B cell (primary cell): ENCODE data around the gene GPATCH1. TPM values are rescaled to one million over a fixed set of nuclear protein-coding genes. Genes with fewer than 3 reads are reported as not detected.

ENCODE experiments used
- ATAC-seq: fragments of 200-7000 bp; cut with Tn5 transposase; one replicate; pipeline ENCODE4 v1.10.0; 2021; ENCODE audit warnings: low read depth, mild to moderate bottlenecking, moderate number of reproducible peaks, moderate library complexity
- CTCF ChIA-PET: fragments of 350-600 bp; sonication (Branson Sonifier 250); formaldehyde crosslinking; loops from one replicate; lab custom pipeline; 2021; ENCODE audit warnings: antibody characterized with exemption, inconsistent platforms; lab: Charles Lee
- POLR2A ChIA-PET: fragments of 350-600 bp; sonication (Branson Sonifier 250); formaldehyde crosslinking; loops from one replicate; lab custom pipeline; 2021; ENCODE audit warnings: antibody characterized with exemption; lab: Charles Lee
- DNase-seq: peaks from one replicate; pipeline ENCODE4 v3.0.0; 2013
- H2AFZ ChIP-seq: 2 replicates; pipeline ENCODE4 v1.6.1; 2012; ENCODE audit warnings: mild to moderate bottlenecking, low read depth, low read length; ENCODE audit not compliant: insufficient read depth, poor library complexity, severe bottlenecking
- H3K27ac ChIP-seq, 2 donors: 1 replicate in 1 of 2; 2 replicates in 1 of 2; pipeline ENCODE4 v1.5.1; 2012 to 2013; ENCODE audit warnings: low read length in 2 of 2, mild to moderate bottlenecking in 2 of 2, moderate library complexity in 1 of 2
- H3K27me3 ChIP-seq, 4 experiments: fragments of 200-600 bp in 1 of 4; sonication (generic) in 1 of 4; replicated peaks in 1 of 4; 1 replicate in 2 of 4; 2 replicates in 2 of 4; pipeline versions ENCODE4 v1.6.1 to v1.7.0; 2013 to 2016; ENCODE audit warnings: low read length in 3 of 4, mild to moderate bottlenecking in 2 of 4, mixed read lengths in 1 of 4, moderate library complexity in 1 of 4; ENCODE audit not compliant: insufficient read depth in 4 of 4, control insufficient read depth in 3 of 4; ENCODE audit errors: control extremely low read depth in 1 of 4
- H3K36me3 ChIP-seq, 2 experiments: replicated peaks in 1 of 2; 1 replicate in 1 of 2; 2 replicates in 1 of 2; pipeline versions ENCODE4 v1.6.1 to v1.7.1; 2013; ENCODE audit warnings: low read length in 1 of 2; ENCODE audit not compliant: insufficient read depth in 2 of 2, control insufficient read depth in 1 of 2; ENCODE audit errors: control extremely low read depth in 1 of 2, extremely low read depth in 1 of 2
- H3K4me1 ChIP-seq, 2 donors: fragments of 200-600 bp in 1 of 2; sonication (generic) in 1 of 2; 1 replicate in 1 of 2; 2 replicates in 1 of 2; pipeline versions ENCODE4 v1.5.1 to v1.6.1; 2013 to 2017; ENCODE audit warnings: low read length in 2 of 2; ENCODE audit not compliant: control insufficient read depth in 2 of 2, insufficient read depth in 2 of 2
- H3K4me2 ChIP-seq: replicated peaks from 2 replicates; pipeline ENCODE3; 2012; ENCODE audit warnings: mild to moderate bottlenecking, low read depth, low read length; ENCODE audit not compliant: poor library complexity, severe bottlenecking
- H3K4me3 ChIP-seq, 5 experiments: fragments of 200-600 bp in 1 of 5; sonication (generic) in 1 of 5; 1 replicate in 3 of 5; 2 replicates in 2 of 5; pipeline versions ENCODE4 v1.5.1 to v1.7.0; 2011 to 2016; ENCODE audit warnings: low read length in 4 of 5, mild to moderate bottlenecking in 4 of 5, low read depth in 2 of 5, control low read depth in 1 of 5, moderate library complexity in 1 of 5; ENCODE audit not compliant: insufficient read depth in 1 of 5; ENCODE audit errors: control extremely low read depth in 1 of 5, extremely low read depth in 1 of 5
- H3K79me2 ChIP-seq: fragments of 200-600 bp; sonication (generic); one replicate; pipeline ENCODE4 v1.6.0; 2016; ENCODE audit warnings: low read length; ENCODE audit not compliant: control insufficient read depth, insufficient read depth
- H3K9ac ChIP-seq: fragments of 200-600 bp; sonication (generic); 2 replicates; pipeline ENCODE4 v1.6.1; 2017; ENCODE audit warnings: mild to moderate bottlenecking, low read length, moderate library complexity
- H3K9me3 ChIP-seq, 3 donors: one replicate each; pipeline versions ENCODE4 v1.6.1 to v1.7.1; 2013; ENCODE audit warnings: low read length in 2 of 3; ENCODE audit not compliant: control insufficient read depth in 2 of 3, insufficient read depth in 1 of 3; ENCODE audit errors: control extremely low read depth in 1 of 3
- H4K20me1 ChIP-seq: 2 replicates; pipeline ENCODE4 v1.6.0; 2012; ENCODE audit warnings: mild to moderate bottlenecking, low read length; ENCODE audit not compliant: insufficient read depth, control insufficient read depth, poor library complexity, severe bottlenecking
- H3K27ac Mint-ChIP-seq: one replicate; pipeline ENCODE4 v1.8.0; 2021; ENCODE audit warnings: mixed read lengths
- H3K27me3 Mint-ChIP-seq: one replicate; pipeline ENCODE4 v1.8.0; 2021; ENCODE audit warnings: mixed read lengths
- H3K4me1 Mint-ChIP-seq: one replicate; pipeline ENCODE4 v1.8.0; 2021; ENCODE audit warnings: mixed read lengths
- H3K4me3 Mint-ChIP-seq: one replicate; pipeline ENCODE4 v1.8.0; 2021; ENCODE audit warnings: mixed read lengths
- H3K9me3 Mint-ChIP-seq: one replicate; pipeline ENCODE4 v1.8.0; 2022; ENCODE audit warnings: mixed read lengths; ENCODE audit not compliant: insufficient read depth
- CTCF ChIP-seq: fragments of 200-600 bp; IDR thresholded peaks from one replicate; pipeline ENCODE4 v1.8.0; 2022; ENCODE audit warnings: antibody characterized with exemption, mild to moderate bottlenecking
- EZH2 ChIP-seq: IDR thresholded peaks from 2 replicates; pipeline ENCODE4 v1.6.1; 2012; ENCODE audit warnings: borderline replicate concordance, low read depth, mild to moderate bottlenecking, moderate library complexity, low read length; ENCODE audit not compliant: insufficient read depth, poor library complexity, severe bottlenecking
- WGBS: methylation state at CpG from one replicate; pipeline ENCODE4 v1.1.5; 2013; ENCODE audit warnings: missing lambda C conversion rate; ENCODE audit not compliant: insufficient coverage; 5-methylcytosine and 5-hydroxymethylcytosine counted together
- intact Hi-C: fragments of 100-400 bp; cut with micrococcal nuclease; formaldehyde crosslinking; loops from one replicate; pipeline ENCODE4 v1.10.0; 2022
- polyA plus RNA-seq: library from polyadenylated mRNA; depleted of rRNA; stranded (reverse); fragments of >200 nt; gene quantifications from 2 replicates; pipeline ENCODE4 v1.2.3, GENCODE V29; 2012
- total RNA-seq, 2 donors: library from RNA; stranded (reverse); fragments of 120-200 nt in 1 of 2; gene quantifications; 1 replicate in 1 of 2; 2 replicates in 1 of 2; pipeline versions ENCODE4 v1.2.3 to v1.2.4, GENCODE V29; 2013 to 2022

Gene GPATCH1
- total and polyA plus RNA-seq, 2 donors (not counting 1 experiment from before 2014, with no cell fraction given): 9.9 to 14.6 TPM

- Histone ChIP-seq H2AFZ (no peak overlapping the region), H3K36me3 (no peaks in the 10 kb centered on the region), H3K4me1 (peaks cover 0 to 4% of the 10 kb centered on the region in 2 donors), H3K4me2 (no peak overlapping the region), H3K4me3 (no peak overlapping the region), H4K20me1 (no peaks in the 10 kb centered on the region), H3K9me3 (peaks cover 0 to 1% (median 0%) of the 10 kb centered on the region in 3 donors), H3K9ac (no peak overlapping the region), H3K27me3 (peaks cover 0 to 2% (median 0%) of the 10 kb centered on the region in 4 experiments), H3K27ac (no peak overlapping the region), H3K79me2 (no peaks in the 10 kb centered on the region)
- TF ChIP-seq EZH2: no peak
- no peak for TF ChIP-seq CTCF
- ChIA-PET POLR2A (no interaction called here), CTCF (interaction anchor here (1.3 to 2.1 kb wide), 3 partner anchors 15 to 25 kb away, joined by 6 to 8 read pairs (median 6); no protein-coding TSS in a partner anchor)
- intact Hi-C loops: no loop called here
- no peak overlapping the region for H3K4me3 Mint-ChIP-seq
- no peaks in the 10 kb centered on the region for H3K9me3 Mint-ChIP-seq
- no CpG with 5 or more reads among the region's 4 CpGs for WGBS
- no peak overlapping the region for H3K27ac Mint-ChIP-seq
- H3K4me1 Mint-ChIP-seq: peaks cover 4% of the 10 kb centered on the region
- no peaks in the 10 kb centered on the region for H3K27me3 Mint-ChIP-seq
- DNase-seq (no peak), ATAC-seq (no peak)
These were observed 78.2 kb downstream of the GPATCH1 start for GRCh38 chr19:33159149-33159548.

- TF ChIP-seq CTCF: no peak
- no peak for TF ChIP-seq EZH2
- ChIA-PET CTCF (interaction anchor here (0.8 to 2.1 kb wide), 4 partner anchors 11 to 24 kb away, joined by 4 to 8 read pairs (median 6); no protein-coding TSS in a partner anchor), POLR2A (no interaction called here)
- Histone ChIP-seq H3K27me3 (peaks cover 0 to 2% (median 0%) of the 10 kb centered on the region in 4 experiments), H3K9ac (no peak overlapping the region), H3K36me3 (no peaks in the 10 kb centered on the region), H2AFZ (no peak overlapping the region), H3K9me3 (no peaks in the 10 kb centered on the region), H4K20me1 (no peaks in the 10 kb centered on the region), H3K4me1 (peaks cover 0 to 4% of the 10 kb centered on the region in 2 donors), H3K27ac (no peak overlapping the region), H3K4me3 (no peak overlapping the region), H3K79me2 (no peaks in the 10 kb centered on the region), H3K4me2 (no peak overlapping the region)
- H3K27ac Mint-ChIP-seq: no peak overlapping the region
- whole genome bisulfite sequencing: 100% methylated on average over 7 of the region's 8 CpGs
- no peak for ATAC-seq
- H3K27me3 Mint-ChIP-seq: no peaks in the 10 kb centered on the region
- no peak overlapping the region for H3K4me3 Mint-ChIP-seq
- DNase-seq: no peak
- peaks cover 4% of the 10 kb centered on the region for H3K4me1 Mint-ChIP-seq
- no peaks in the 10 kb centered on the region for H3K9me3 Mint-ChIP-seq
- intact Hi-C loops: no loop called here
These were observed 78.9 kb downstream of the GPATCH1 start for GRCh38 chr19:33159893-33160292.
